ENCODE results near the gene OSBPL5.

Gene OSBPL5

GRCh38 chr11:3191586-3192324 is 26.6 kb upstream of the OSBPL5 start:
- Mint-ChIP-seq H3K27ac (no peak overlapping the region), H3K4me1 (ENCODE audit: low read depth) (no peaks in the 10 kb centered on the region), H3K27me3 (no peaks in the 10 kb centered on the region), H3K4me3 (no peak overlapping the region), H3K36me3 (no peaks in the 10 kb centered on the region), H3K9me3 (ENCODE audit: low read depth) (no peaks in the 10 kb centered on the region)

- H3K4me3 Mint-ChIP-seq, result no peak overlapping the region
- no peaks in the 10 kb centered on the region for H3K4me1 Mint-ChIP-seq (ENCODE audit: low read depth)
- H3K9me3 Mint-ChIP-seq (ENCODE audit: low read depth), result no peaks in the 10 kb centered on the region
- no peaks in the 10 kb centered on the region for H3K36me3 Mint-ChIP-seq
- H3K27ac Mint-ChIP-seq, result no peak overlapping the region
- H3K27me3 Mint-ChIP-seq, result no peaks in the 10 kb centered on the region
Observed at GRCh38 chr11:3190600-3190999, 25.5 kb upstream of the OSBPL5 start.

GRCh38 chr11:3189886-3190583 is 24.9 kb upstream of the OSBPL5 start:
- Mint-ChIP-seq H3K36me3 (no peaks in the 10 kb centered on the region), H3K27ac (no peak overlapping the region), H3K4me1 (ENCODE audit: low read depth) (no peaks in the 10 kb centered on the region), H3K9me3 (ENCODE audit: low read depth) (no peaks in the 10 kb centered on the region), H3K4me3 (no peak overlapping the region), H3K27me3 (no peaks in the 10 kb centered on the region)

GRCh38 chr11:3189196-3189843 is 24.2 kb upstream of the OSBPL5 start:
- no peaks in the 10 kb centered on the region for H3K36me3 Mint-ChIP-seq

GRCh38 chr11:3188496-3189195 is 23.5 kb upstream of the OSBPL5 start:
- H3K4me3 Mint-ChIP-seq, result no peak overlapping the region
- no peaks in the 10 kb centered on the region for H3K9me3 Mint-ChIP-seq (ENCODE audit: low read depth)
- H3K4me1 Mint-ChIP-seq (ENCODE audit: low read depth), result no peaks in the 10 kb centered on the region
- no peak overlapping the region for H3K27ac Mint-ChIP-seq
- no peaks in the 10 kb centered on the region for H3K36me3 Mint-ChIP-seq
- H3K27me3 Mint-ChIP-seq, result no peaks in the 10 kb centered on the region

More at GRCh38 chr11:3189196-3189843, 24.2 kb upstream of the OSBPL5 start:
- Mint-ChIP-seq H3K27me3 (no peaks in the 10 kb centered on the region), H3K27ac (no peak overlapping the region), H3K4me1 (ENCODE audit: low read depth) (no peaks in the 10 kb centered on the region), H3K9me3 (ENCODE audit: low read depth) (no peaks in the 10 kb centered on the region), H3K4me3 (no peak overlapping the region)

GRCh38 chr11:3186166-3186953 is 21.2 kb upstream of the OSBPL5 start:
- Mint-ChIP-seq H3K4me1 (ENCODE audit: low read depth) (no peaks in the 10 kb centered on the region), H3K4me3 (no peak overlapping the region), H3K27ac (no peak overlapping the region), H3K27me3 (no peaks in the 10 kb centered on the region), H3K36me3 (no peaks in the 10 kb centered on the region), H3K9me3 (ENCODE audit: low read depth) (no peaks in the 10 kb centered on the region)

GRCh38 chr11:3184732-3185347 is 19.7 kb upstream of the OSBPL5 start:
- H3K36me3 Mint-ChIP-seq, result no peaks in the 10 kb centered on the region
- H3K4me3 Mint-ChIP-seq, result no peak overlapping the region
- no peak overlapping the region for H3K27ac Mint-ChIP-seq
- no peaks in the 10 kb centered on the region for H3K4me1 Mint-ChIP-seq (ENCODE audit: low read depth)
- no peaks in the 10 kb centered on the region for H3K27me3 Mint-ChIP-seq
- no peaks in the 10 kb centered on the region for H3K9me3 Mint-ChIP-seq (ENCODE audit: low read depth)

- H3K27ac Mint-ChIP-seq, result no peak overlapping the region
- no peaks in the 10 kb centered on the region for H3K36me3 Mint-ChIP-seq
- H3K4me3 Mint-ChIP-seq, result no peak overlapping the region
- no peaks in the 10 kb centered on the region for H3K4me1 Mint-ChIP-seq (ENCODE audit: low read depth)
- no peaks in the 10 kb centered on the region for H3K27me3 Mint-ChIP-seq
- H3K9me3 Mint-ChIP-seq (ENCODE audit: low read depth), result no peaks in the 10 kb centered on the region
Observed at GRCh38 chr11:3183523-3183922, 18.4 kb upstream of the OSBPL5 start.

- no peak overlapping the region for H3K27ac Mint-ChIP-seq
- no peaks in the 10 kb centered on the region for H3K4me1 Mint-ChIP-seq (ENCODE audit: low read depth)
- no peaks in the 10 kb centered on the region for H3K9me3 Mint-ChIP-seq (ENCODE audit: low read depth)
- H3K4me3 Mint-ChIP-seq, result no peak overlapping the region
- H3K36me3 Mint-ChIP-seq, result no peaks in the 10 kb centered on the region
- H3K27me3 Mint-ChIP-seq, result peaks cover 2% of the 10 kb centered on the region
Observed at GRCh38 chr11:3182462-3182852, 17.3 kb upstream of the OSBPL5 start.

- Mint-ChIP-seq H3K4me1 (ENCODE audit: low read depth) (no peaks in the 10 kb centered on the region), H3K27me3 (peaks cover 2% of the 10 kb centered on the region), H3K9me3 (ENCODE audit: low read depth) (peaks cover under 1% of the 10 kb centered on the region), H3K36me3 (peaks cover under 1% of the 10 kb centered on the region), H3K27ac (no peak overlapping the region), H3K4me3 (no peak overlapping the region)
Observed at GRCh38 chr11:3181725-3182461, 16.8 kb upstream of the OSBPL5 start.

- peaks cover 8% of the 10 kb centered on the region for H3K36me3 Mint-ChIP-seq
- no peak overlapping the region for H3K27ac Mint-ChIP-seq
- H3K9me3 Mint-ChIP-seq (ENCODE audit: low read depth), result peaks cover 4% of the 10 kb centered on the region
- H3K4me1 Mint-ChIP-seq (ENCODE audit: low read depth), result no peaks in the 10 kb centered on the region
- H3K4me3 Mint-ChIP-seq, result no peak overlapping the region
- peaks cover 2% of the 10 kb centered on the region for H3K27me3 Mint-ChIP-seq
Observed at GRCh38 chr11:3180869-3181268, 15.8 kb upstream of the OSBPL5 start.

- Mint-ChIP-seq H3K9me3 (ENCODE audit: low read depth) (peaks cover 4% of the 10 kb centered on the region), H3K27me3 (peaks cover 2% of the 10 kb centered on the region), H3K27ac (no peak overlapping the region), H3K36me3 (peaks cover 11% of the 10 kb centered on the region), H3K4me3 (no peak overlapping the region), H3K4me1 (ENCODE audit: low read depth) (no peaks in the 10 kb centered on the region)
Observed at GRCh38 chr11:3178349-3178748, 13.2 kb upstream of the OSBPL5 start.

- no peak overlapping the region for H3K4me3 Mint-ChIP-seq
- peaks cover 2% of the 10 kb centered on the region for H3K27me3 Mint-ChIP-seq
- peaks cover 11% of the 10 kb centered on the region for H3K36me3 Mint-ChIP-seq
- H3K27ac Mint-ChIP-seq, result no peak overlapping the region
- peaks cover 4% of the 10 kb centered on the region for H3K9me3 Mint-ChIP-seq (ENCODE audit: low read depth)
- H3K4me1 Mint-ChIP-seq (ENCODE audit: low read depth), result no peaks in the 10 kb centered on the region
Observed at GRCh38 chr11:3177931-3178330, 12.8 kb upstream of the OSBPL5 start.

Measured in activated naive CD8-positive, alpha-beta T cell (primary cell).